ENCODE data around the gene CASP5. TPM values are rescaled to one million over a fixed set of nuclear protein-coding genes. Genes with fewer than 3 reads are reported as not detected.
"Not testable (repeated sequence)": the region's sequence is repeated elsewhere in the genome, so short reads cannot be mapped to it uniquely, and the experiment has no call there.

CASP5 gene
- total RNA-seq, 1 donor from 2014 or later, result not detected

DNA sequence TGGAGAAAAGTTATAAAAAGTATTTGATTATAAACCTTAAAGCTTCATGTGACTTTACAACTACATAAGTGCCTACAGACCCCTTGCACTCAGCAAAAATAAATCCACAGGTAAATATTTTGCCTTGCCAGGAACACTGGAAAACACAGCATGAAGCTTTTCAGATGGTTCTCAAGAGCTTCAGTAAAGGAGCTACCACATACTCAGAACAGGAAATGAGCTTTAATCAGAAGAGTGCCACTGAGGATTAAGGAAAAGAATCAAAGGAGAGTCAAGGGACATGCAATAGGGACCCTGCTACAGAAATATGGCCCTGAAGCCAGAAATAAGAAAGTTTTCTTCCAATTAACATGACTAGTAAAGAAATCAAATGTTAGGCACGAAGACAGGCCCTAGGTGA, 10.8 kb upstream of the CASP5 start:
- DNase-seq (ENCODE audit: low spot score), result no peak

DNA sequence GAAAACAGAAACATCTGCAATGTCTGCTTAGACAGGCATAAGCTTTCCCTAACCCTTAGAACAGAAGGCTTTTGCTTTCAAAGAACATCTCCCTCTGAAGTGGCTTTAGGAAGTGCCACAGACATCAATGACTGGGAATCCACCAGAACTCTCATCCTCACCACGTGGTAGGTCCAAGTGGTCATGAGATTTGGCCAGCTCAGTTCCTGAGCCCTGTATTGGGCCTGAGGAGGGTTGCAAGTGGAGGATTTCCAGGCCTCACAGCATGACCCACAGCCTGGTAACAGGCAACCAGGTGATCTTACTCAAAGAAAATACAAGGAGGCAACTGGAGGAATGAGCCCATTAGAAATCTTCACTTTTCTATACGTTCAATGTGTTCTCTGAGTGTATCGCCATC, 10.4 kb upstream of the CASP5 start:
- no peak for DNase-seq (ENCODE audit: low spot score)

DNA sequence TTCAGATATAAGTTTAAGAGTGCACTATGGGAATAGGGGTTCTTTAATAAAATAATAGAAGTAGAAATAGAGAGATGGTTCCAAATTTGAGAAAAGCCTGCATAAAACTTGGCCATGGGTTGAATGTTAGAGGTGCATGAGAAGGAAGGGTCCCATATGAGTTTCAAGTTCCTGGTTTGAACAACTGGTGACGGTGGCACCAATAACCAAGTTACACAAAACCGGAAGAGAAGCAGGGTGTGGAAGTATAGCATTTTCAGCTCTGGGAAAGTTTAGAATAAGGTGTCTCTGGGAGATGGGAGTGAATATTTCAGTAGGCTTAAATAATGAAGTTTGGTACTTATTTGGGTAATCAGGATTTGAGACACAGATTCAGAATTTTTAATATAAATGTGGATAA, 9.5 kb upstream of the CASP5 start:
- no peak for DNase-seq (ENCODE audit: low spot score)

DNA sequence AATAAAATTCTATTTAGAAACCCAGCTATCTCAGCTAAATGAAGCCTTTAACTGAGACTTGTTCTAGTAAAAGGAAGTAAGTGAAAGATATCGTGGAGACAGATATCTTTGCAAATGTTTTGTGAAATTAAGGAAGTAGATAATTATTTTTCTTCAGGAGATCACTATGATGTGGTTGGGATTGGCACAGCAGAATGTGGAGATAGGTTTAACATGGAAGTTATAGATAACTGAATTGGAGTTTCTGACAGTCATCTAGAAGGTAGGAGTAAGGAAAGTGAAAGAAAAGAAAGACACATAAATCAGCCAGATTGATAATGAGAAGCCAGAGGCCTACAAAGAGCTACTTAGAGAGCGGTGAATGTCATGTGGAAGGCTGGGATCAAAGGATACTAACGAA, 4.7 kb upstream of the CASP5 start:
- DNase-seq (ENCODE audit: low spot score), result no peak

DNA sequence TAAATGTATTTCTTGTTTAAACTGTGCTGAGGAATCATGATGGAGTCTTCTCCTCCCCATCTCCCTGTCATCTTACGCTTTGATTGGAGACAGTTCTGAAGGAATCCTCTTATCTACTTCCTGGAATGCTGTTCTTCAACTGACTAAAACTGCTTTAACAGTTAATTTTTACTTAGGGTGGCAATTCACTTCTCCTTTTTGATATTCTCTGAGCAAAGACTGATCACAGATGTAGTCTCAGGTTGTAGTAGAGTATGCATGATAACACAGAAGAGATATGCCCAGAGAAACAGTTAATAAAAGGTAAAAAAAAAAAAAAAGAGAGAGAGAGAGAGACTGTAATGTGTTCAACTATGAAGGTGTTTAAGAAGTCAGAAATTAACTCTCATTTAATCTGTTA, 1.4 kb upstream of the CASP5 start:
- DNase-seq (ENCODE audit: low spot score), result no peak

DNA sequence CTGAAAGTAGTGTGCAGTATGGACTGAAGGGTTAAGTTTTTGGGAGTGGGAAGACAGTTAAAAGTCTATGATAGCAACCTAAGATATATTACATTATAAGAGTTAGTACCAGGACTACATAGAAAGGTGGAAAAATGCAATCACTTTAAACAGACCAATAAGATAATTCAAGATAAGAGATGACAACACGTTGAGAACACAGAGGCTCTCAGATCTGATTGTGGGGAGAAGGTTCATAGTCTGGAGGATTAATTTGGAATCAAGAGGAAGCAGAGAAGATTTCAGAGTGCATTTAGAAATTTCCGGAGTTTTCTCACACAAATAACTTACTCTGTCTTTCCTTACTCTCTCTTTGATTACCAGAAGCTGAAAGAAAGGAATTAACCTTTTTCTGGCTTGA, 441 bp downstream of the CASP5 start:
- no peak for DNase-seq (ENCODE audit: low spot score)

DNA sequence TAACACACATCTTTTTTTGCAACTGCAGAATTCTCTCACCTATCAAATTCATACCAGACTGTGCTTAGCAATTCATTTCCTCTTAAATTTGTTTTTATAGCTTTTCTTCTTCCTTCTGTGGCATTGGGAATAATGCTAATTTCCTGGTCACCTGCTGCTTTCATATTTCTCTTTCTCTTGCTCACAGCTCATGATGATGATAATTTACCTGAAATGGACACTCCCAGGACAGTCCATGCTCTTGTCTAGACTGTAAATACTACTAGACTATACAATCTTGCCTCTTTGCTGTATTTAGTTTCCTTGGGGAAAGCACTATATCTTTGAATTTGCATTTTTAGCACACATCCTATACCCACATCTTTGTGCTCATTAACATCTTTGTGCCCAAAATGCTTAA, 15.5 kb downstream of the CASP5 start:
- DNase-seq (ENCODE audit: low spot score), result no peak

DNA sequence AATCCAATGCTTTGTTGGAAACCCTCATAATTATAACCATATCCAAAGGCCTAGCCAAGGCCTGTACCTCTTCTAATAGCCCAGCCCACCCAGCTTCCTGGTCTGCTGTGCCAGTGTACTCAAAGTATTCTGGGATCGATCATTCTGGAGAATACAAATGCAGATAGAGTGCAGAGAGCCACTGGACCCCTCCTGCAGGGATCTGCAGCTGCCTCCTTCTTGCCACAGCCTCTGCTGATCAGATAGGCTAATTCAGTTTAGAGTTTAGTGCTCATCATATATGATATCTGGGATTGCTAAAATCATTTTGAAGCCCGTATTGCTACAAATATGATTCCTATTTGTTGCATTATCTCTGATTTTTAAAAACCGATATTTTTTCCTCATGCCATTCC, 17.5 kb downstream of the CASP5 start:
- DNase-seq (ENCODE audit: low spot score), result no peak

DNA sequence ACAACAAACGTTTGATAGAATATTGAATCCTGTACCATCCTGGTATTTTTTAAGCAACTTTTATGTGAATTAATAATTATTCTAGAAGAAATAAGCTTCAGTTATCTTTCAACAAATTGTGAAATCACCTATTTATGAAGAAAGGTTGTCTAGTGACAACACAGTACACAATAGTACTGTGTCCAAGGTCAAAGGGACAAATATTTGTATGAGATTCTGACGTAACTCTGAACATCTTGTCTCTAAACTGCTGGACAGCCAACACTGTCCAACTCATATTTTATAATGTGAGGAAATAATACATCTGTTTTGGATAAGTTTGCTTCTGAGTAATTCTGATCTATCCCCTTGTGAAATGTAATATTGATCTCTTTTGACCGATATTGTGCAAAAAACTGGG, 18.9 kb downstream of the CASP5 start:
- no peak for DNase-seq (ENCODE audit: low spot score)

DNA sequence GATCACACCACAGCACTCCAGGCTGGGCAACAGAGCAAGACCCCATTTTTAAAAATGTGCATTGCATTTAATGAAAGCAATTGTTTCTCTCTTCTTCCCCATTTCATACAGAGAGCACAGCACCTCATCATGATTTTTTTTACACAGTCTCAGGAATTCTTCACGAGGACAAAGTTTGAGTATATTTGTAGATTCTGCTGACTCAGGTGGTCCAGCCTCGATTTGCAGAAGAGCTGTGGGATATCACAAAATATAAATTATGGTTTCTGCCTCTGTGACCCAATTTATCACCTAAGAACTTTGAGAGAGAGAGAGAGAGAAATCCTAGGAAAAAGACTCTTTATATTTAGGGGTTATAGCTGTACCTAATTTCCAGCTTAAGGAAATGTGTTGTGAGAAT, 19.8 kb downstream of the CASP5 start:
- no peak for DNase-seq (ENCODE audit: low spot score)

DNA sequence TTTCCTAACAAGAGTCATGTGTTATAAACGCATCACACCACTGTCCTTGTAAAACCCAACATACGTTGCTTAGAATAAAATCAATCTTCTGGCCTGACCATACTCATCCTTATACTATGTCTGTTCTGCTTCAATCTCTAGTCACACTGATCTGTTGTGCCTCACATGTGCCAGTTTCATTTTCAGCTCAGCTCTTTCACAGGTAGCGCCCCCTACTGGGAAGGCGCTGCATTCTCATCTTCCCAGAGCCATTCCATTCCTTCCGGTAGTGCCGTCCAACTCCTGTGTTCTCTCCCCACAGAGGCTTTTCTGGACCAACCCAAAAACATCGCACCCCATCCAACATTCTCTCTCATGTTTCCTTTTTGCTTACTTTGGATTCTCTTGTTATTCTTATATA, 22.2 kb downstream of the CASP5 start:
- no peak for DNase-seq (ENCODE audit: low spot score)

DNA sequence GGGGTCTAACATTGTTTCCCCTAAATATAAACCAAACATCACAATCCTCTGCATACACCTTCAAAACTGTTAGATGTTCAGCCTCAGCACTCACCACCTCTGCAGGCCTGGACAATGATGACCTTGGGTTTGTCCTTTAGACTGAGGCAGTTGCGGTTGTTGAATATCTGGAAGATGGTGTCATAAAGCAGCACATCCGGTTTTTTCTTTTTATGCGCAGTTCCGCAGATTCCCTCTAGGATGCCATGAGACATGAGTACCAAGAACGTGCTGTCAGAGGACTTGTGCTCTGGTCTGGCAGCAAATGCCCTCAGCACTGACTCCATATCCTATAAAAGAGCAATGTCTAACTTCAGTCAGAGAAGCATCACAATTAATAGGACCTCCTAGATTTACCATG, 22.8 kb downstream of the CASP5 start:
- no peak for DNase-seq (ENCODE audit: low spot score)

DNA sequence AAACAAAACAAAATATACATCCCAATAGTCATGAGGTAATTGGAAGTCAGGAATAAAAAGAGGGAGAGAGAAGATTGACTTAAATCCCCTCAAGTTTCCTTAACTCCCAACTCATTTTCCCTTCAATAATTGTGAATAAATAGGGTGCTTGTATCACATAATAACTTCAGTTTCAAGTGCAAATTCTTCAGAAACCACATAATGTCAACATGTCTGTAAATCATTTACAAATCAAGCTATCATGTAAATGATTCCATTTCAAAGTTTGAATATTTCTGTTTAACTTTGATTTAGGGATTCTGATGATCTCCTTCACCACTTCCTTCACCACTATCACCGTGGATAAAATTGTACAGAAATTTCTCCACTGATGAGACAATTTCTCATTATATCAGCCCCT, 23.2 kb downstream of the CASP5 start:
- no peak for DNase-seq (ENCODE audit: low spot score)

DNA sequence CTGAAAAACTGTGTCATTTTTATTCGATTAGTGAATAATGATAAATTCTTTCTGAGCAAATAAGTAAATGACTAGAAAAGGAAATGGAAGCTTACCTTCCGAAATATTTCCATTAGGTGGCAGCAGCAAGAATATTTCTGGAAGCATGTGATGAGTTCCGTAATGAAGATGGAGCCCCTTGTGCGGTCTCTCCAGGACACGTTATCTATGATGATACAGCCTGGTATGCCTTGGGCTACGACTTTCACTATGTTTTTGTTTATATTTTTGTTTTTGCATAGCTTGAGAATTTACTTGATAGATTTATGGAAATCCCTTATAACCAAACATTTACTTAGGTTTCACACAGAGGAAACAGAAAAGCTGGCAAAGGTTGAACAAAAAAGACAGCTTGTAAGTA, 25.7 kb downstream of the CASP5 start:
- DNase-seq (ENCODE audit: low spot score), result no peak

DNA sequence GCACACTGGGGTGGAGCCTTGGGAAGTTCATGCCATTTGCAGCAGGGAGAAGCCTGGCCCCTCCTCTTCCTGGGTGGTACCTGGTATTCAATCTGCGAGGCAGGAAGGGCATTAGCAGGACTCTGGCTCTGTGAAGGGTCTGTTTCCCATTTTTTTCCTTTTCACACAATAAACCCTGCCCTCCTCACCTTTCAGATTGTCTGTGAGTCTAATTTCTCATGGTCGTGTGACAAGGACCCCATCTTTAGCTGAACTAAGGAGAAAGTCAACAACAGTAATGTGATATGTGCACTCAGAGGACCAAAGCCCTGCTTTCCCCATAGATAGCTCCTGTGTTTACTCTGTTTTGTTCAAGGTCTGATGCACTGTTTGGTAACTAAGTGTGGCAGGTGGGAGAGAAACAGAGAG, 28.0 kb downstream of the CASP5 start:
- DNase-seq (ENCODE audit: low spot score), result no peak

DNA sequence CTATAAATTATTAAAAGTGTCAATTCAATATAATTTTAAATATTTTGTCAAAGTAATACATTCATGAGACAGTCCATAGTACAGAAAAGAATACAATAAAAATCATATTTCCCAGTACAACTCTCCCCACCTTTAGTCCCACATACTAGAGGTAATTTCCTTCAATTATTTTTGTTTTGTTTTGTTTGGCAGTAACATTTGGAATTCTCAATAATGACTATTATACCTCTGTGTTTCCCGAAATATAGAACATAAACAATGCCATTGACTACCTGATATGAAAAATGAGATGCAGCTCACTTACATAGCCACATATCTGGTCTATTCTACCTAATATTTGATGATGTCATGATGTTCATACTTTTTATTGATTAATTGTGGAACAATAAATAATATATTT, 30.2 kb downstream of the CASP5 start:
- no peak for DNase-seq (ENCODE audit: low spot score)

DNA sequence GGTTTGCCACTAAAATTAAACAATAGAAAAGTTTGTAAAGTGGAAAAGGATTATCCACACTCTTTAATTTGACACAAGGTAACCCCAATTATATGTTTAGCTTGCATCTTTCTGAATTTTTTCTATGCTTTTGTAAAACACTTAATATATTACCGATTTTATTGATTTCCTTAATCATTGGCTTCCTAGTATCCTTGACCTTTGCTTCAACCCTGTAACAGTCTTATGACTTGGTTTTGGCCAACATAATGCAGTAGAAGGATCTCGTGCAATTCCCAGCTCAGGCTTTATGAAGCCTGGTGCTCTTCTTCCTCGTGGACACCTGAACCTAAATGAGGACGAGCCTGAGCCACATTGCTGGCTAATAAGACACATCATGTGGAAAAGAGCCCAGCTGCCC, 31.0 kb downstream of the CASP5 start:
- DNase-seq (ENCODE audit: low spot score), result no peak

DNA sequence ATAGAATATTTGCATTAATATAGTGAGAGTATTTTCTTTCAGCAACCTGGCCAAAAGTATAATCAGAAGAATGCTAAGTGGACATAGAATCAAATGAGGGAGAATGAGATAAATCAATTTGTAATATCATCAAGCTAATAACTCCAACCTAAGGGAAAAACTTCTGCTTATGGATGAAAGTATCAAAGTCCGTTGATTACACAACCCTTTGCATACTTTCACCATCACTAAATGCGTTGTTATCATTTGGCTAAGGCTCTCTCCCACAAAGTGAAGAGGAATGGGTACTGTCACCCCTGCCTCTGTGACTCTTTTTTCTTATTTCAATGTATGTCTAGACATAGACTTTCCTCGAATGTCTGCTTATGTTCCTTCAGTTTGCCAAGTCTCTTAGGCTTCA, 38.2 kb downstream of the CASP5 start:
- no peak for DNase-seq (ENCODE audit: low spot score)

DNA sequence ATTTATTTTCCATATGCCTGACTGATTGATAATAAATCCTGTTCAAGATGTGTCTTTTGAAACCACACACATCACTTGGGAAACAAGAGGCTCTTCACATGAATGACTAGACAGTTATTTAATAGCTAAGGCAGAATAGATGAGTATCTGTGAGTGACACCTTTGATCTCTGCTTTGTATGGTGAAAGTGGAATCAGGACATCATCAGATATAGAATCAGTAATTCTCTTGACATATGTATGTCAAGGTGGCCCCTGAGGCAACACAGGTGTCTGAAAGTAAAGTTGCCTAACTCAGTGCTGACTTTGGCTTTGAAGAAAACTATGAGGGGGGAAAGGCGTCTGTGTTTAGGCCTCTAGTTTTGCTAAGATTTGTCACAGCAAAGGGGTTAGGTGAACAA, 43.1 kb downstream of the CASP5 start:
- no peak for DNase-seq (ENCODE audit: low spot score)

DNA sequence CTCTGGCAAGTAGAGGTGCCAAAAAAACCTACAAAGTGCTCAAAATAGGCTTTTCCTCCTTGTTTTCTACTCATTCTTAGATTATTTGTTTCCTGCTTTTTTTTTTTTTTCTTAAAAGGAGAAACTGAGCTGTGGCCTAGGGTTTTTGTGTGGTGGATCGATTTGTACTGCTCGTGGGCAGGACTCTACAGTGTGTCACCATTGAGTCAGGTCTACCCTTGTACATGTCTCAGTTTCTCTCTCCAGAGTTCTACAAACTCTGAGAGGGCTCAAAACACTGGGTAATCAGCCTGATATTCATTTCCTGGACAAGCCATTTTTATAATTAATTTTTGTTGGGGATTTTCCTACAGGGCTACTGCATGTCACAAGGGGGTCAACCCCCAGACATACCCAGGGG, 49.4 kb downstream of the CASP5 start:
- no peak for DNase-seq (ENCODE audit: low spot score)

DNA sequence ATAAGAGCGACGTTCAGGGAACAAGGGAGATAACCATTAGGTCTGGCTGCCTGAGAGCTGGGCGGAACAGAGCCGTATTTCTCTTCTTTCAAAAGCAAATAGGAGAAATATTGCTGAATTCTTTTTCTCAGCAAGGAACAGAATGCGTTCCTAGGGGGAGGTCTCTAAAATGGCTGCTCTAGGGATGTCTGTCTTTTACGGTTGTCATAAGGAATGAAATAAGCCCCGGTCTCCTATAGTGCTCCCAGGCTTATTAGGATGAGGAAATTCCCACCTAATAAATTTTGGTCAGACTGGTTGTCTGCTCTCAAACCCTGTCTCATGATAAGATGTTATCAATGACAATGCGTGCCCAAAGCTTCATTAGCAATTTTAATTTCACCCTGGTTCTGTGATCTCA, 50.0 kb downstream of the CASP5 start:
- DNase-seq (ENCODE audit: low spot score), result not testable (repeated sequence)

DNA sequence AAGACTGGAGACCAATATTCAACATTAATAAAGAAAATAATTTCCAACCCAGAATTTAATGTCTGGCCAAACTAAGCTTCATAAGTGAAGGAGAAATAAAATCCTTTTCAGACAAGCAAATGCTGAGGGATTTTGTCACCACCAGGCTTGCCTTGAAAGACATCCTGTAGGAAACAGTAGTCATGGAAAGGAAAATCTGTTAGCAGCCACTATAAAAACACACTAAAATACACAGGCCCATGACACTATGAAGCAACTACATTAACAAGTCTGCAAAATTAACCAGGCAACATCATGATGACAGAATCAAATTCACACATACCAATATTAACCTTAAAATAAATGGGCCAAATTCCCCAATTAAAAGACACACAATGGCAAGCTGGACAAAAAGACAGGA, 52.2 kb downstream of the CASP5 start:
- DNase-seq (ENCODE audit: low spot score), result no peak

DNA sequence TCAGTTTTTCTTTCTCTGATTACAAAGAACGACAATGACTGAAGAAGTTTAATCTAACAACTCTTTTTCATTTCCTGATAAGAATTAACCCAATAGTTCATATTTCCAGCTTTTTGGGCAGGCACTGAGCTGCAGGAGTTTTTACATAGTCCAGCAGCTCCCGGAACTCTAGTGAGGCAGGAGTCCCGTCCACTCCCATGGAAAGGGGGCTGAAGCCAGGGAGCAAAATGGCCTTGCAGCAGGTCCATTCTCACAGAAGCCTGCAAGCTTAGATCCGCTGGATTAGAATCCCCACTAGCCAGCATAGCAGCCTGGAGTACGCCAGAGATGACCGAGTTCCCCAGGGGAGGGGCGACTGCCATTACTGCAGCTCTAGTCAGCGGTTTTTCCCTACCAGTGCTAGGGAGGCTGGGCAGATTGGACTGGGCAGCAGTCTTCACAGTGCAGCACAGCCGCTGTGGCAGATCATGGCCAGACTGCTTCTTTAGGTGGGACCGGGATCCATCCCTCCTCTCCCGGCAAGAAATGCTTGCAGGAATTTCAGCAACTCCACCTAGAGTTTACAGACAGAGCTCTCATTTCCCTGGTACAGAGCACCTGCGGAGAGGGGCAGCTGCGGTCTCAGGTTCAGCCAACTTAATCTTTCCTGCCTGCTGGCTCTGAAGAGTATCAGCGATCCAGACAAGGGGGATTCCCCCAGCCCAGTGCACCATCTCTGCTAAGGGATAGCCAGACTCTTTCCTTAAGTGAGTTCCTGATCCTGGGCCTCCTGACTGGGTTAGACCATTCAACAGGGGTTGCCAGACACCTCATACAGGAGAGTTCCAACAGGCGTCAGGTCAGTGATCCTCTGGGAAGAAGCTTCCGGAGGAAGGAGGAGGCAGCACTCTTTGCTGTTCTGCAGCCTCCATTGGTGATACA, 53.9 kb downstream of the CASP5 start:
- no peak for DNase-seq (ENCODE audit: low spot score)

DNA sequence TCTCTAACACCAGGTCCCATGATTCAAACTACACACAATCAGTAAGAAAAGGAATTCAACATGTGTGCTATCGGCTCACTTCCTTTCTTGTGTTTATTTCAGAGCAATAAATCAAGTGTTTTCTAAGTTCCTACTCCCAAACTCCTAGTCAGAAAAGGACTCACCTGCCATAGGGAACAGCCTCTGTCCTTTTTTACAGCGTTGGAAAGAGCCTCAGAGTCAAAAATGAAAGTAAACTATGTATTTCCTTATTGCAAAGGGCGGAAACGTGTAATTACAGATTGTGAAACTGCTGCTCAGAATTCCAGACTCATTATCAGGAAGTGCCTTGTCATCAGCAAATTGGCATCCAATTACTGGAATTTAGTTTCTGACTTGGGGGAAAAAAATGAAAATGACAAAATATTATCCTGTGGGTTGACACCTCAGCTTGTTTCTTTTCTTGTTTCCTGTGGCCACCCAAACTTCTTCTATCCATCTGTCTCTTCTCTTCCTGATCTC, 54.6 kb downstream of the CASP5 start, which contains the start of gene CASP4:
TSS of gene CASP4 (minus strand) at position 220 of the 501 bp plus-strand sequence. CDS start at position 171, 49 bp downstream.
- peak; percentile 36 for DNase-seq (ENCODE audit: low spot score)
